GM12873 (cell line): ENCODE results near the gene STK32C.

Experiments used
- TF ChIP-seq, protein P1 (sequence below): IDR thresholded peaks from 2 replicates; pipeline ENCODE4 v1.5.1; 2012; ENCODE audit warnings: low read depth, mild to moderate bottlenecking, moderate library complexity, low read length, control low read depth; ENCODE audit not compliant: insufficient read depth; ENCODE audit errors: missing control alignments

Gene STK32C

DNA sequence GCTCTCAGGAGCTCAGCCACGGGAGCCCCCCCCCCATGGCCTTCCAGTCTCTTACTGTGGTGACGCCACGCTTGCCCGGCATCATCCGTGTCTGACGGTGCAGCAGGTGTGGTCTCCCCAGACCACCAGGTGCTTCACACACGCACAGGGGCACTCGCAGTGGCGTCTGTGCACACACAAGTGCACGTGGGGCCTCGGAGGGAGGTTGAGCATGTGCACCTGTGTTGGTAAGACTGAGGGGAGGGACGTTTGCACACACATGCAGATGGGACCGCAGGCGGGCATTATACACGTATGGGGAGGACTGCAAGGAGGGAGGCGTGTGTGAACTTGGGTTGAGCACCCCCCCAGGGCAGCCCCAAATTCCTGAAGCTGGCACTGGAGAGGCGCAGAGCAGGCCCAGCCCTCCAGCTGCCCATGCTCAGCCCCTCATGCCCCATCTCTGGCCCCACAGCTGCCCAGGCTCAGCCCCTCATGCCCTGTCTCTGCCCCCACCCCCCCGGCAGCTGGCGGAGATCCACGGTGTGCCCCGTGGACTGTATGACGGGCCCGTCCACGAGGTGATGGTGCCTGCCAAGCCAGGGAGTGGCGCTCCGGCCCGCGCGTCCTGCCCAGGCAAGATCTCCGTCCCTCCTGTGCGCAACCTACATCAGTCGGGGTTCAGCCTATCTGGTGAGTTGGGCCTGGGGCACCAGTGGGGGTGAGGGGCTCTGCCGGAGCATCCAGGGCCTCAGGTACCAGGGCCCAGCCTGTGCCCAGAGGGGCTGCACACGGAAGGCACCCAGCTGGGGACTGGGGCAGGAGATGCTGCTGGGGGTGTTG lies 104.3 kb downstream of the STK32C start:
- TF ChIP-seq, protein P1, sequence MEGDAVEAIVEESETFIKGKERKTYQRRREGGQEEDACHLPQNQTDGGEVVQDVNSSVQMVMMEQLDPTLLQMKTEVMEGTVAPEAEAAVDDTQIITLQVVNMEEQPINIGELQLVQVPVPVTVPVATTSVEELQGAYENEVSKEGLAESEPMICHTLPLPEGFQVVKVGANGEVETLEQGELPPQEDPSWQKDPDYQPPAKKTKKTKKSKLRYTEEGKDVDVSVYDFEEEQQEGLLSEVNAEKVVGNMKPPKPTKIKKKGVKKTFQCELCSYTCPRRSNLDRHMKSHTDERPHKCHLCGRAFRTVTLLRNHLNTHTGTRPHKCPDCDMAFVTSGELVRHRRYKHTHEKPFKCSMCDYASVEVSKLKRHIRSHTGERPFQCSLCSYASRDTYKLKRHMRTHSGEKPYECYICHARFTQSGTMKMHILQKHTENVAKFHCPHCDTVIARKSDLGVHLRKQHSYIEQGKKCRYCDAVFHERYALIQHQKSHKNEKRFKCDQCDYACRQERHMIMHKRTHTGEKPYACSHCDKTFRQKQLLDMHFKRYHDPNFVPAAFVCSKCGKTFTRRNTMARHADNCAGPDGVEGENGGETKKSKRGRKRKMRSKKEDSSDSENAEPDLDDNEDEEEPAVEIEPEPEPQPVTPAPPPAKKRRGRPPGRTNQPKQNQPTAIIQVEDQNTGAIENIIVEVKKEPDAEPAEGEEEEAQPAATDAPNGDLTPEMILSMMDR = no peak

DNA sequence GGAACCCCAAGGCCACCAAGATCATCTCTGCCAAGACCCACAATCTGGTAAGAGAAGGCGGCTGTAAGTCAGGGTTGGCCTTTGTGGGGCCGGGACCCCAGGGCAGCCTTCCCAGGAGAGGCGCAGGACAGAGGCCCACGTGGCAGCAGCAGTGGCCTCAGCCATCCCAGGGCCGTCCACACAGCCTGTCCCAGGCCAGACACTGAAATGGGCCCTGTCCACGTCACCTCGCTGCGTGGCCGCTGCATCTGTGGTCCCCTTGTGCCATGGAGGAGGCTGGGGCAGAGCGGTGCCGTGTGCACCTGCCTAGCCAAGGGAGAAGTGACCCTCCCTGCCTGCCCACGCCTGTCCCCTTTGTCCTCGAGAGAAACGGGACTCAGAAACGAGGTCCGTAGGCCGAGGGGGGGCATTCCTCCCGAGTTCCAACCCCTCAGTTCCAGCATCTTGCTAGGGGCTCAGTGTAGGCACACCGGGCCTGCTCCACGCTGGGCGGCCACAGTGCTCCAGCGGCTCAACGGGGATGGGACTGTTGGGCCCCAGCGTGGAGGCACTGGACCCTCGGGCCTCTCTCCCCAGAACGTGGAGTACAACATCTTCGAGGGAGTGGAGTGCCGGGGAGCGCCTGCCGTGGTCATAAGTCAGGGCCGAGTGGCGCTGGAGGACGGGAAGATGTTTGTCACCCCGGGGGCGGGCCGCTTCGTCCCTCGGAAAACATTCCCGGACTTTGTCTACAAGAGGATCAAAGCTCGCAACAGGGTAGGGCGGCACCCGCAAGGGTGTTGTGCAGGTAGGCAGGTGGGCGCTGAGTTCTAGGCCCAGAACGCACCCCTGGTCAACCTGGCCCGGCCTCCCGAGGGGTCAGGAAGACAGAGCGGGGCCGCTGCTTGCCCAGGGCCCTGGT lies 105.4 kb downstream of the STK32C start:
- TF ChIP-seq, protein P1 = no peak

DNA sequence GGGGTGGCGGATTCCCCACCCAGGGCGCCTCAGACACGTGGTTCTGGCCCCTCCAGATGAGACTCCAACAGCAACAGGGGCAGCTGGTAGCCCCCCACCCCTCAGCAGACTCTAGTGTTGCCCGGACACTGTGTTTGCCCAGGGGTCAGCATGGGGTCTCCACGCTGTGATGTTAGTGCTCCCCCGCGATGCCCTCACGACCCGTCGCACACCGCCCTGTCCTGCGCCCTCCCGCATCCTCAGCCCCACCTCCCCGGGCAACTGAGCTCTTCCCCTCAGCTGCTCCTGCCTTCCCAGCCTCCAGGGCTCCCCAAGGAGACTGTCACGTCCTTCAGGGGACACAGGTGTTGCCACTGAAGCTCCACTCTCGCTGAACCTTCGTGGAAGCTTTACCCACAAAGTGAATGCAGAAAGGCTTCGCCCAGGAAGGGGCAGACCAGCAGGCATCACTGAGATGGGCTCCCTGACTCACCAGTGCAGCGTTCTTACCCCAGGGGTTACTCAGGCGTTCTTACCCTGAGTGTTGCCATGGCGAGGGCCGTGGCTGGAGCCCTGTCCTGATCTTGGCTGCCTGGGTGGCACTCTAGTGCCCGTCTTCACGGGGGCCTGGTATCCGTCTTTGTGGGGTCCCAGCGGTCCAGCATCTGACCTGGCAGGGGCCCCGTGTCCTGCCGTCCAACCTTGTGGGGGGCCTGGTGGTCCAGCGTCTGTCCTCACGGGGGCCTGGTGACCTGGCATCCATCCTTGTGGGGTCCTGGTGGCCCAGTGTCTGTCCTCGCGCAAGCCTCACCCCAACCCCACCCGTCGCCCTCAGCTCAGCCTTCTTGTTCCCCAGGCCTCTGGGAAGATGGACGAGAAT lies 106.4 kb downstream of the STK32C start:
- TF ChIP-seq, protein P1 = no peak

DNA sequence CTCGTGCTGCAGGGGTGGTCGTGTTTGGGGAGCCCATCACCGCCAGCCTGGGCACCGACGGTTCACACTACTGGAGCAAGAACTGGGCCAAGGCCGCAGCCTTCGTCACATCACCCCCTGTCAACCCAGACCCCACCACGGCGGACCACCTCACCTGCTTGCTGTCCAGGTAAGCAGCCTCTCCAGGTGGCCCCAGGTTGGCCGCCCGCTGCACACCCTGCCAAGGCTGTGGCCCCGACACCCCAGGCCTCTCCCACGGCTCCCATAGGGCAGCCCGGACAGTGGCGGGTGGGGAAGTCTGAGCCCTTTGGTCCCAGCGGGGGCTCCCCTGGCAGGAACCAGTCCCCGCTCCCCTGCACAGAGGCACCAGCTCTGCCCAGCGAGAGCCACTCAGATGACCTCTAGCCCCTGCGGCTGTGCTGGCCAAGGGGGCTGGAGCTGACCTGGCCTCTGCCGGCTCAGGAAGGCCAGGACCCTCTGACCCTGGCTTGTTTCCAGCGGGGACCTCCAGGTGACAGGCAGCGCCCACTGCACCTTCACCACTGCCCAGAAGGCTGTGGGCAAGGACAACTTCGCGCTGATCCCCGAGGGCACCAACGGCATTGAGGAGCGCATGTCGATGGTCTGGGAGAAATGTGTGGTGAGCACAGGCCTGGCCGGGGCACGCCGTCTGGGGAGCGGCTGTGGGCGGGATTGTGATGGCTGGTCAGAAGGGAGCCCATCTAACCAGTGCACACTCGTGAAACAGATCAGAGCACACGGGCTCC lies 107.2 kb downstream of the STK32C start:
- TF ChIP-seq, protein P1 = no peak

DNA sequence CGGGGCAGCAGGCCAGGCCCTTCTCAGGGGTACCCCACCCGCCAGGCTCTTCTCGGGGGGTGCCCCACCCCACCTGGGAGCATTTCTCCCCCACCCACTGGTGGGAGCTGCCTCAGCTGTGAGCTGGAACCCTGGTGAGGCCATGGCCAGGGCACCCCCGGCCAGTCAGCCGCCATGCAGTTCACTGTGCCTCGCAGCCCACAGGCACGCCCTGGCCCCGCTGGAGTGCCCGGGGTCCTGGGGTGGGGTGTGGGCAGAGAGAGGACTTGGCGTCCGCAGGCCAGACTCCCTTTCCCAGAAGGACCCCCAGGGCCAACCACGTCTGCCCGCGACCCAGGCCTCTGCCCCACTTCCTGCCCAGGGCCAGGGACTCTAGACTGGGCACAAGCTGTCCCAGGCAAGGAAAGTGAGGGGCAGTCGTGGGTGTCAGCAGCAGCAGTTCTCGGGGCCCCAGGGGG lies 107.9 kb downstream of the STK32C start:
- TF ChIP-seq, protein P1 = no peak

DNA sequence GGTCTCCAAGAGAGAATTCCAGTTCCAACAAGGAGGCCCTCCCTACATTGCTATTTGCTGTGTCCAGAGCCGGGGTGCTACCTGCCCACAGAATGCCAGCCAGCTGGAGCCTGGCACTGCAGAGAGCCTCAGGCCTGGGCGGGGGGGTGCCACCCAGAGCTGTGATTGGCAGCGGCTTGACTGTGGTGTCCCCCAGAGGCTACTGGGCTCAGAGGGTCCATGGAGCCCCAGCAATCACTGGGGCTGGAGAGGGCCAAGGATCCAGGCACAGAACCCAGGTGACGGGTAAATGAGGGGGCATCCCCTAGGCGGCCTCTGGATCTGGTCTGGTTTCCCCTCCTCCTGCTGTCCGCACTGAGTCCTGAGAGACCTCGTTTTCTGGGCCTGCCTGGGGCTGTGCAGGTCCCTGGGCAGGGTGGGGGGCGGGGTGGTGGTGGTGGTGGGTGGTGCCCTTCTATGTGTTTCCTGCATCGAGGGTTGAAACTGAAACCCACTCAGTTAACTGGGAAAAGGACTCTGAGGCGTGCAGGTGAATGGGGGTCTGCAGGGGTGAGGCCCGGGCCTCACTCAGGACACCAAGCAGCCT lies 108.4 kb downstream of the STK32C start:
- TF ChIP-seq, protein P1 = no peak
